A549 (cell line): ENCODE measurements around the gene SIGLEC1. TPM values are rescaled to one million over a fixed set of nuclear protein-coding genes. Genes with fewer than 3 reads are reported as not detected.

Source experiments
- ATAC-seq, 2 experiments: fragments of 200-7000 bp in 1 of 2; fragments of >200 bp in 1 of 2; cut with Nextera tagmentation in 1 of 2; cut with Tn5 transposase in 1 of 2; 3 replicates each; pipeline versions ENCODE4 v1.8.0 to v1.9.1; 2018 to 2020; ENCODE audit warnings: mild to moderate bottlenecking in 1 of 2, moderate library complexity in 1 of 2
- CTCF ChIA-PET: fragments of 300-600 bp; sonication (Branson Sonifier 250); formaldehyde crosslinking; extraction: SDS; loops from one replicate; lab custom pipeline; 2021; ENCODE audit warnings: antibody characterized with exemption, inconsistent platforms; lab: Yijun Ruan, JAX
- POLR2A ChIA-PET: fragments of 350-600 bp; formaldehyde crosslinking; extraction: SDS; loops from one replicate; lab custom pipeline; 2021; ENCODE audit warnings: antibody characterized with exemption, inconsistent platforms; lab: Yijun Ruan, JAX
- DNase-seq, 2 experiments: peaks; one replicate each; pipeline versions ENCODE4 v3.0.0 to v3.0.0-alpha.2; 2011 to 2016; ENCODE audit warnings: low read depth in 1 of 2, low spot score in 1 of 2
- FAIRE-seq: peaks from 2 replicates; lab custom pipeline; 2011; peaks lifted over from hg19 to GRCh38; lab: Jason Lieb, UNC
- H3K27ac ChIP-seq, 2 experiments: fragments of >200 bp; sonication (Bioruptor Twin); formaldehyde crosslinking; 3 replicates each; pipeline ENCODE4 v1.5.1; 2016 to 2017
- H3K4me1 ChIP-seq: fragments of >200 bp; sonication (Bioruptor Twin); formaldehyde crosslinking; 3 replicates; pipeline ENCODE4 v1.6.1; 2016
- H3K4me2 ChIP-seq: fragments of >200 bp; sonication (Bioruptor Twin); formaldehyde crosslinking; 3 replicates; pipeline ENCODE4 v1.6.1; 2016
- H3K4me3 ChIP-seq: fragments of >200 bp; sonication (Bioruptor Twin); formaldehyde crosslinking; 3 replicates; pipeline ENCODE4 v1.5.1; 2016
- H3K9me3 ChIP-seq: fragments of >200 bp; sonication (Bioruptor Twin); formaldehyde crosslinking; 3 replicates; pipeline ENCODE4 v1.6.1; 2016
- CBX8 ChIP-seq: fragments of 200-600 bp; sonication (generic); IDR thresholded peaks from 2 replicates; pipeline ENCODE4 v1.6.1; 2016
- EHMT2 ChIP-seq: fragments of 200-600 bp; sonication (generic); IDR thresholded peaks from 2 replicates; pipeline ENCODE4 v1.6.1; 2016; ENCODE audit warnings: antibody characterized with exemption, low read depth, mild to moderate bottlenecking, moderate library complexity
- ESRRA ChIP-seq: fragments of 150-350 bp; IDR thresholded peaks from 2 replicates; pipeline ENCODE4 v1.6.1; 2014; ENCODE audit warnings: mild to moderate bottlenecking, low read length, borderline replicate concordance
- FOSB ChIP-seq: fragments of 250-450 bp; sonication (Bioruptor Pico); IDR thresholded peaks from 2 replicates; pipeline ENCODE4 v1.5.0; 2020; ENCODE audit warnings: mild to moderate bottlenecking, moderate library complexity
- GATA3 ChIP-seq: IDR thresholded peaks from 2 replicates; pipeline ENCODE4 v1.6.1; 2012; ENCODE audit warnings: borderline replicate concordance
- HOXA7 ChIP-seq: fragments of 250-450 bp; sonication (Bioruptor Pico); IDR thresholded peaks from 2 replicates; pipeline ENCODE4 v1.5.0; 2020; ENCODE audit warnings: mild to moderate bottlenecking, moderate library complexity
- HOXB5 ChIP-seq: fragments of 250-450 bp; sonication (Bioruptor Pico); IDR thresholded peaks from 2 replicates; pipeline ENCODE4 v1.5.0; 2020; ENCODE audit warnings: mild to moderate bottlenecking, moderate library complexity
- JUNB ChIP-seq: fragments of >200 bp; sonication (Bioruptor Twin); formaldehyde crosslinking; IDR thresholded peaks from 2 replicates; pipeline ENCODE4 v1.6.1; 2016
- KDM1A ChIP-seq: fragments of 200-600 bp; sonication (generic); IDR thresholded peaks from 2 replicates; pipeline ENCODE4 v1.6.1; 2016; ENCODE audit warnings: low read depth, mild to moderate bottlenecking
- NFE2L2 ChIP-seq: fragments of 150-350 bp; conservative IDR thresholded peaks from 2 replicates; pipeline ENCODE4 v1.6.1; 2014; ENCODE audit warnings: low read length
- POLR2A ChIP-seq: IDR thresholded peaks from 2 replicates; pipeline ENCODE4 v1.6.1; 2012; ENCODE audit warnings: mild to moderate bottlenecking, low read length
- POLR2AphosphoS2 ChIP-seq: conservative IDR thresholded peaks from 2 replicates; pipeline ENCODE4 v1.6.1; 2012; ENCODE audit warnings: low read length, improper control_type of control experiment, inconsistent platforms
- RAD21 ChIP-seq, 2 experiments: fragments of >200 bp in 1 of 2; sonication (Bioruptor Twin) in 1 of 2; formaldehyde crosslinking in 1 of 2; IDR thresholded peaks in 1 of 2; conservative IDR thresholded peaks in 1 of 2; 2 replicates in 1 of 2; 3 replicates in 1 of 2; pipeline ENCODE4 v1.6.1; 2012 to 2018; ENCODE audit warnings: inconsistent platforms in 1 of 2
- RCOR1 ChIP-seq: fragments of 150-350 bp; IDR thresholded peaks from 2 replicates; pipeline ENCODE4 v1.6.1; 2014; ENCODE audit warnings: antibody characterized with exemption, low read length, low read depth
- TFCP2L1 ChIP-seq: fragments of 250-450 bp; sonication (Bioruptor Pico); IDR thresholded peaks from 2 replicates; pipeline ENCODE4 v1.5.0; 2021; ENCODE audit warnings: mild to moderate bottlenecking
- TP53 ChIP-seq: fragments of 250-450 bp; sonication (Bioruptor Pico); IDR thresholded peaks from 2 replicates; pipeline ENCODE4 v1.5.0; 2021; ENCODE audit warnings: mild to moderate bottlenecking, moderate library complexity
- ZFP36 ChIP-seq: fragments of 450-650 bp; IDR thresholded peaks from 2 replicates; pipeline ENCODE4 v1.6.1; 2014; ENCODE audit warnings: borderline replicate concordance; ENCODE audit not compliant: partially characterized antibody
- ZSCAN20 ChIP-seq: fragments of 250-450 bp; sonication (Bioruptor Pico); IDR thresholded peaks from 2 replicates; pipeline ENCODE4 v1.8.0; 2022; ENCODE audit warnings: mild to moderate bottlenecking, moderate library complexity
- WGBS: methylation state at CpG from one replicate; pipeline ENCODE4 v1.1.6; 2017; ENCODE audit errors: missing lambda C conversion rate; 5-methylcytosine and 5-hydroxymethylcytosine counted together
- polyA plus RNA-seq, 4 experiments: library from polyadenylated mRNA; depleted of rRNA in 3 of 4; stranded (reverse); fragments of >200 nt; fragmentation: RNase III in 1 of 4; extraction: RNeasy Plus Mini Kit Qiagen cat#74134 plus additional on column Dnase treatment in 1 of 4; gene quantifications; 2 replicates in 3 of 4; 3 replicates in 1 of 4; pipeline ENCODE4 v1.2.3, GENCODE V29; 2011 to 2017
- TF ChIP-seq, protein P1 (sequence below): IDR thresholded peaks from 2 replicates; pipeline ENCODE4 v1.6.1; 2012
- TF ChIP-seq, protein P2 (sequence below): fragments of >200 bp; sonication (Bioruptor Twin); formaldehyde crosslinking; IDR thresholded peaks from 3 replicates; pipeline ENCODE4 v1.6.1; 2016
- TF ChIP-seq, protein P3 (sequence below): fragments of >200 bp; sonication (Bioruptor Twin); formaldehyde crosslinking; IDR thresholded peaks from 2 replicates; pipeline ENCODE4 v1.6.1; 2016

SIGLEC1 gene
- polyA plus RNA-seq, 2 of the 4 experiments (the other 2 are of a cell fraction) = 0.01 TPM; not detected in 1

DNA sequence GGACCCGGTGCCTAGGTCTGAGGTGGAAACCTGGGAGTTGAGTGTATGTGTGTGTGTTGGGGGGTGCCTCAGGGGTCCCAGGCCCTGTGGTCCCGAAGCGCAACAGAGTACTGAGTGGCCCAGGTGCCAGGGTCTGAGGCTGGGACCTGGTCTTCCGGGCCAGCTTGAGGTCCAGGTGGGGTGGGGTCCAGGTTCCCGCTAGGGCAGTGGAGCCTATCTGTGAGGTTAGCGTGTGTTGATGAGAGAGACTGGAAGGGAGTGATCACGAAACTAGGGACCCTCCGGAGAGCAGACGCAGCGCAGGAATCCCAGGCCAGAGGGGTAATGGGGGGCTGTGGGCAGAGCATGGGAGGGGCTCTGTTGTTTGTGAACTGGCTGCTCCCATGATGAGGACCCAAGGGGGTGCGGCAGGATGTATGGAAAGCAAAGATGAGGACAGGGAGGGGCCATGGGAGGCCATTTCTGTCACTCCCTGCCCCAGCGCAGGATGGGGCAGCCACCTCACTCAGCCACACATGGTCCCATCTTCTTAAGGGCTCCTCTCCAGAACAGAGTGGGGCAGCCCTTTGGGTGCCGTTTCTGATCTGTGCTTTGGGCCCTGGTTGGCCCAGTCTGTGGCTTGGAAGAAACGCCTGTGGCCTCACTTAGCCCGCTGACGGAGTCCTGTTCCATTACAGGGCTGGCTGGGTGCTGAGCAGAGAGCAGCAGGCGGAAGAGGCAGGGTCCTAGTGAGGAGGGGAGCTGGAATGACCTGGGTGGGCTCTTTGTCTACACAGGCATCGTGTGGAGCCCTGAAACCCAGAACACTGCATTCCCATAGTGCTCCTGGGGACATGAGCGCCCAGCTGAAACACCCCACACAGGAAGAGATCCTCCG is 21.0 kb upstream of the SIGLEC1 start:
- TF ChIP-seq HOXA7 (CRISPR knock-in tag) (no peak), TFCP2L1 (CRISPR knock-in tag) (no peak), ESRRA (no peak), EHMT2 (no peak), ZSCAN20 (no peak), ZFP36 (no peak), POLR2A (no peak), HOXB5 (CRISPR knock-in tag) (no peak), TP53 (no peak)
- TF ChIP-seq, protein P1, sequence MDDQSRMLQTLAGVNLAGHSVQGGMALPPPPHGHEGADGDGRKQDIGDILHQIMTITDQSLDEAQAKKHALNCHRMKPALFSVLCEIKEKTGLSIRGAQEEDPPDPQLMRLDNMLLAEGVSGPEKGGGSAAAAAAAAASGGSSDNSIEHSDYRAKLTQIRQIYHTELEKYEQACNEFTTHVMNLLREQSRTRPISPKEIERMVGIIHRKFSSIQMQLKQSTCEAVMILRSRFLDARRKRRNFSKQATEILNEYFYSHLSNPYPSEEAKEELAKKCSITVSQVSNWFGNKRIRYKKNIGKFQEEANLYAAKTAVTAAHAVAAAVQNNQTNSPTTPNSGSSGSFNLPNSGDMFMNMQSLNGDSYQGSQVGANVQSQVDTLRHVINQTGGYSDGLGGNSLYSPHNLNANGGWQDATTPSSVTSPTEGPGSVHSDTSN = no peak
- TF ChIP-seq, protein P2, sequence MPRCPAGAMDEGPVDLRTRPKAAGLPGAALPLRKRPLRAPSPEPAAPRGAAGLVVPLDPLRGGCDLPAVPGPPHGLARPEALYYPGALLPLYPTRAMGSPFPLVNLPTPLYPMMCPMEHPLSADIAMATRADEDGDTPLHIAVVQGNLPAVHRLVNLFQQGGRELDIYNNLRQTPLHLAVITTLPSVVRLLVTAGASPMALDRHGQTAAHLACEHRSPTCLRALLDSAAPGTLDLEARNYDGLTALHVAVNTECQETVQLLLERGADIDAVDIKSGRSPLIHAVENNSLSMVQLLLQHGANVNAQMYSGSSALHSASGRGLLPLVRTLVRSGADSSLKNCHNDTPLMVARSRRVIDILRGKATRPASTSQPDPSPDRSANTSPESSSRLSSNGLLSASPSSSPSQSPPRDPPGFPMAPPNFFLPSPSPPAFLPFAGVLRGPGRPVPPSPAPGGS = no peak
- WGBS = 87% methylated on average over 18 of the region's 20 CpGs
- Histone ChIP-seq H3K4me1 (peaks cover 13% of the 10 kb centered on the region; the same call in 2 of the 3 replicates), H3K4me3 (no peak overlapping the region), H3K9me3 (no peaks in the 10 kb centered on the region), H3K4me2 (no peak overlapping the region), H3K27ac (no peak overlapping the region)
- no peak for ATAC-seq
- ChIA-PET CTCF (interaction anchor here (1.5 to 72.1 kb wide), 4 partner anchors 10 to 55 kb away, joined by 4 to 2233 read pairs (median 832); partner anchors contain the start of genes ADAM33, ADISSP, CENPB and GFRA4), POLR2A (no interaction called here)
- no peak for DNase-seq
- no peak for FAIRE-seq

DNA sequence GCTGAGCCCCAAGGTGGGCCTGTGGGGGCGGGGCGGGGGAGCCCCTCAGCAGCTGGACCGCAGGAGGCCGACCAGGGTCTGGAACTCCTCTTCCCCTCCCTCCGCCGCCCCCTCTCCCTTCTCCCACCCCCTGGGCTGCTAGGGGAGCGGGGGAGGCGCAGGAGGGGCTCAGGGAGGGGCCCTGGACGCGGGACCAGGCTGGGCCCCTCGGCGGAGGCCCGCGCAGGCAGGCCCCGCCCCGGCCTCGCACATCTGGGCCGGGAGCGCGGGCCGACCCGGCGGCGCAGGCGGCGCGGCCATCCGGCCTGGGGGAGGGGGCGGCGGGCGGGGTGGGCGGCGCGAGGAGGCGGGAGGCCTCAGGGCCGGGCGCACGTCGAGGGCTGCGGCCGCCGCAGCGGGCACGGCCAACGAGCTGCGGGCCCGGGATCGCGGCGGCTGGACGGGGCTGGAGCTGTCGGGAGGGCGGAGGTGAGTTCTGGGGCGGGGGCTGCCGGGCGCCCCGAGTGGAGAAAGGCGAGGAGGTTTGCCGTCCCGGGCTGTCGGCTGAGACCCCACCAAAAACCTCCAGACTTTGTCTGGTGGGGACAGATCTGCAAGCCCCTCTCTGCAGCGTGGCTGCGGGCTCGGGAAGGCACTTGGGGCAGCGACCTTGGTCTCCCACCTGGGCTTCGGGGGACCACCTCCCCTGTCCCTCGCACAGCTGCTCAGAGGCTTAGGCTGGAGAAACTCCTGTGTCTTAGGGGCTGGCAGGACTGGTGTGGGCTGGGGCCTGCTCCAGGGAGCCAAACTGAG is 20.1 kb upstream of the SIGLEC1 start, which contains the start of gene HSPA12B:
HSPA12B (plus strand) TSS at position 359 of the 792 bp plus-strand sequence. CDS start 5,990 bp downstream, outside the sequence.
- ATAC-seq (no peak), FAIRE-seq (no peak), DNase-seq (no peak)
- Histone ChIP-seq H3K9me3 (no peaks in the 10 kb centered on the region), H3K4me2 (no peak within 1 kb of the TSS), H3K4me1 (peaks cover 12% of the 10 kb centered on the region), H3K4me3 (no peak within 1 kb of the TSS), H3K27ac (no peak within 1 kb of the TSS)
- TF ChIP-seq, protein P3, sequence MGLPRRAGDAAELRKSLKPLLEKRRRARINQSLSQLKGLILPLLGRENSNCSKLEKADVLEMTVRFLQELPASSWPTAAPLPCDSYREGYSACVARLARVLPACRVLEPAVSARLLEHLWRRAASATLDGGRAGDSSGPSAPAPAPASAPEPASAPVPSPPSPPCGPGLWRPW = no peak
- TF ChIP-seq JUNB = no peak
- TF ChIP-seq GATA3 = no peak
- no peak for TF ChIP-seq POLR2AphosphoS2
- whole genome bisulfite sequencing = 85% methylated on average over 23 of the region's 67 CpGs
- POLR2A ChIA-PET = no interaction called here
- CTCF ChIA-PET = interaction anchor here (0.8 to 72.1 kb wide), 7 partner anchors 9 to 169 kb away, joined by 3 to 2233 read pairs (median 7); partner anchors contain the start of genes ADAM33, ADISSP, CENPB and GFRA4

DNA sequence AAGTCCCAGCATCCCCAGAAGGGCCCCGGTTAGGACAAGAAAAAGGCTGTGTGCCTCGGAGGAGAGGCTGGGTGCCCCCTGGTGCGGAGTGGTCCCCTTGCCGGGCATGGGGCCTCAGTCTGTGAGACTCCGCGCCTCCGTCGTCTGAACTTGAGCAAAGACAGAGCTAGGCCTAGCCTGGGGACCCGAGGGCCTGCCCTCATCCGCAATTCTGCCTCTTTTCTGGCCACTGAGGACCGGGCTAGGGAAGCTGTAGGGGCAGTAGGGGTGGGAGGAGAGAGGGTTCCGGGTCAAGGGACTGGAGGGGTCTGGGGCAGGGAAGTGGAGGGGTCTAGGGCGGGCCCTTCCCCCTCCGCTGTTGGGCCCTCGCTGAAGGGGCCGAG is 19.5 kb upstream of the SIGLEC1 start:
- no peak overlapping the region for H3K4me3 ChIP-seq
- TF ChIP-seq RCOR1 = no peak
- TF ChIP-seq GATA3 = no peak
- no peak for TF ChIP-seq RAD21 (conservative IDR thresholded peaks at IDR 0.05 in 1 of 2, IDR thresholded peaks at IDR 0.05 in 1 of 2)
- no peak for TF ChIP-seq EHMT2
- TF ChIP-seq NFE2L2 = no peak
- TF ChIP-seq FOSB (CRISPR knock-in tag) = no peak
- no peak for TF ChIP-seq CBX8
- TF ChIP-seq KDM1A = no peak
- TF ChIP-seq, all 56 proteins: peak for 0
- H3K4me2 ChIP-seq = no peak overlapping the region
- FAIRE-seq (no peak), ATAC-seq (no peak), DNase-seq (no peak)
- no peak overlapping the region for H3K27ac ChIP-seq
- WGBS = 86% methylated on average over 11 of the region's 16 CpGs
- H3K9me3 ChIP-seq = no peaks in the 10 kb centered on the region
- POLR2A ChIA-PET = no interaction called here
- H3K4me1 ChIP-seq = peaks cover 17% of the 10 kb centered on the region
- CTCF ChIA-PET = interaction anchor here (0.8 to 72.1 kb wide), 8 partner anchors 8 to 169 kb away, joined by 3 to 2233 read pairs (median 6); partner anchors contain the start of genes ADAM33, ADISSP, AP5S1 and CENPB
